ENCODE results near the gene SDC1.

DNA sequence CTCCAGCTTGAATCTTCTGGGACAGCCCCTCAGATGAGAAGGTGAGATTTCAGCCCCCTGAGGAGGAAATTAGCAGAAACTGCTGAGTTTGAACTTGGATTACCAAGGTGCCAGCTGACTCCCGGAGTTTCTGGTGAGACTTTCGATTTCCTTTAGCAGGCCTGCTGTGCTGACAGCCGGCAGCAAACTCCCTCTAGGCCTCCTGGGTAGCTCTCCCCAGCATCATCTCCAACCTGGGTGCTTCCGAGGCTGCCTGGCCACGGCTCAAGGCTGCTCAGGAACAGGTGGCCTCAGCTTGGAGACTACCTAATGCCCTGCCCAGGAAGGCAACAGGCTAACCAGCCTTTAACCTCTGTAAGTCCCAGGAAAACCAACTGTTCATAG is 16.5 kb downstream of the SDC1 start:
- TF ChIP-seq POLR2A (IDR thresholded peaks at IDR 0.05; ENCODE audit: control extremely low read depth in 1 of 2, low read depth in 2 of 2, low read length in 2 of 2) (no peak), POLR2AphosphoS5 (IDR thresholded peaks at IDR 0.05; ENCODE audit: low read depth, low read length) (no peak), FOSL1 (IDR thresholded peaks at IDR 0.05; ENCODE audit: insufficient read depth, low read depth, low read length) (no peak), RNF2 (IDR thresholded peaks at IDR 0.05; ENCODE audit: borderline replicate concordance, low read depth, low read length, missing control alignments, poor library complexity, severe bottlenecking) (no peak), EZH2 (IDR thresholded peaks at IDR 0.05; ENCODE audit: low read depth, low read length, severe bottlenecking) (no peak)
- TF ChIP-seq, protein P1, sequence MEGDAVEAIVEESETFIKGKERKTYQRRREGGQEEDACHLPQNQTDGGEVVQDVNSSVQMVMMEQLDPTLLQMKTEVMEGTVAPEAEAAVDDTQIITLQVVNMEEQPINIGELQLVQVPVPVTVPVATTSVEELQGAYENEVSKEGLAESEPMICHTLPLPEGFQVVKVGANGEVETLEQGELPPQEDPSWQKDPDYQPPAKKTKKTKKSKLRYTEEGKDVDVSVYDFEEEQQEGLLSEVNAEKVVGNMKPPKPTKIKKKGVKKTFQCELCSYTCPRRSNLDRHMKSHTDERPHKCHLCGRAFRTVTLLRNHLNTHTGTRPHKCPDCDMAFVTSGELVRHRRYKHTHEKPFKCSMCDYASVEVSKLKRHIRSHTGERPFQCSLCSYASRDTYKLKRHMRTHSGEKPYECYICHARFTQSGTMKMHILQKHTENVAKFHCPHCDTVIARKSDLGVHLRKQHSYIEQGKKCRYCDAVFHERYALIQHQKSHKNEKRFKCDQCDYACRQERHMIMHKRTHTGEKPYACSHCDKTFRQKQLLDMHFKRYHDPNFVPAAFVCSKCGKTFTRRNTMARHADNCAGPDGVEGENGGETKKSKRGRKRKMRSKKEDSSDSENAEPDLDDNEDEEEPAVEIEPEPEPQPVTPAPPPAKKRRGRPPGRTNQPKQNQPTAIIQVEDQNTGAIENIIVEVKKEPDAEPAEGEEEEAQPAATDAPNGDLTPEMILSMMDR (IDR thresholded peaks at IDR 0.05; ENCODE audit: control extremely low read depth in 1 of 3, insufficient read depth in 1 of 3, low read depth in 1 of 3, low read length in 3 of 3): no peak
- TF ChIP-seq, protein P2, sequence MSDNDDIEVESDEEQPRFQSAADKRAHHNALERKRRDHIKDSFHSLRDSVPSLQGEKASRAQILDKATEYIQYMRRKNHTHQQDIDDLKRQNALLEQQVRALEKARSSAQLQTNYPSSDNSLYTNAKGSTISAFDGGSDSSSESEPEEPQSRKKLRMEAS (IDR thresholded peaks at IDR 0.05): no peak
